ENCODE results near the gene ZNF14.

DNA sequence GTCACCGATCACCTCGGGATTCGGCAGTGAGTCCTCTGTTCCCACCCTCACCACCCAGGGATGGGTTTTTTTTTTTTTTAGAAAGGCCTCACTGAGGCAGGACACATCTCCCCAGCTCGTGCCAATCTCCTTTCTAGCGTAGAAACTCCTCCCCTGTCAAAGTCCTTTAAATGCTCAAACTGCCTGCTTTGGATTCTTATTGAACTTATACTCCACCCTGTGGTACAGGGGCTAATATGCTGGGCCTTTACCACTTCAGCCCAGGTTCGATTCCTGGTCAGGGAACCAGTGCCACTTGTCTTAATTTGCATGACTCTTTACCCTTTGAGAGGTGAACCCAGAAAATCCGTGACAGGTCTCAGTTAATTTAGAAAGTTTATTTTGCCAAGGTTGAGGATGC lies 8.3 kb upstream of the ZNF14 start:
- TF ChIP-seq, protein P1, sequence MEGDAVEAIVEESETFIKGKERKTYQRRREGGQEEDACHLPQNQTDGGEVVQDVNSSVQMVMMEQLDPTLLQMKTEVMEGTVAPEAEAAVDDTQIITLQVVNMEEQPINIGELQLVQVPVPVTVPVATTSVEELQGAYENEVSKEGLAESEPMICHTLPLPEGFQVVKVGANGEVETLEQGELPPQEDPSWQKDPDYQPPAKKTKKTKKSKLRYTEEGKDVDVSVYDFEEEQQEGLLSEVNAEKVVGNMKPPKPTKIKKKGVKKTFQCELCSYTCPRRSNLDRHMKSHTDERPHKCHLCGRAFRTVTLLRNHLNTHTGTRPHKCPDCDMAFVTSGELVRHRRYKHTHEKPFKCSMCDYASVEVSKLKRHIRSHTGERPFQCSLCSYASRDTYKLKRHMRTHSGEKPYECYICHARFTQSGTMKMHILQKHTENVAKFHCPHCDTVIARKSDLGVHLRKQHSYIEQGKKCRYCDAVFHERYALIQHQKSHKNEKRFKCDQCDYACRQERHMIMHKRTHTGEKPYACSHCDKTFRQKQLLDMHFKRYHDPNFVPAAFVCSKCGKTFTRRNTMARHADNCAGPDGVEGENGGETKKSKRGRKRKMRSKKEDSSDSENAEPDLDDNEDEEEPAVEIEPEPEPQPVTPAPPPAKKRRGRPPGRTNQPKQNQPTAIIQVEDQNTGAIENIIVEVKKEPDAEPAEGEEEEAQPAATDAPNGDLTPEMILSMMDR (IDR thresholded peaks at IDR 0.05) = no peak
- TF ChIP-seq POLR2A (IDR thresholded peaks at IDR 0.05) = no peak
